Measurements from ENCODE around the gene MGLL.

DNA sequence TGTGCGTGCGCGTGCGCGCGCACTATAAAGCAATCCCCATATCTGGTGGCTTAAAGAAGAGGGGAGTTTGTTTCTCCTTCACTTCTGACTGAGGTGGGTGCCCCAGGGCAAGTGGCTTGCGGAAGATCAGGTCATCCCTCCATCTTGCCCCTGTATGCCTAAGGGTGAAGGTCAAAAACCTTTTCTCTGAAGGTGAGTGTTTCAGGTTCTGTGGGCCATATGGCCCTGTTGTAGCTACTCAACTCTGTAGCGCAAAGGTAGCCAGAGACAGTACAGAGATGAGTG is 144.1 kb downstream of the MGLL start:
- TF ChIP-seq EZH2 (IDR thresholded peaks at IDR 0.05) (no peak), POLR2AphosphoS5 (IDR thresholded peaks at IDR 0.05; ENCODE audit: borderline replicate concordance, low read depth, low read length) (no peak), FOXP2 (optimal IDR thresholded peaks at IDR 0.05; ENCODE audit: control extremely low read depth, extremely low read length, insufficient read depth) (no peak)

Measured in SK-N-MC (cell line).